HK-2 (cell line): ENCODE measurements around the gene PRR27.
"Not testable (repeated sequence)": the region's sequence is repeated elsewhere in the genome, so short reads cannot be mapped to it uniquely, and the experiment has no call there.

Experiments used
- DNase-seq: peaks from one replicate; pipeline ENCODE4 v3.0.0-alpha.2; 2018; ENCODE audit not compliant: unreplicated experiment

The PRR27 gene

GRCh38 chr4:70197842-70198241 lies 43.8 kb downstream of the PRR27 start:
- DNase-seq = no peak

GRCh38 chr4:70203601-70204000 lies 49.6 kb downstream of the PRR27 start:
- DNase-seq = no peak

- not testable (repeated sequence) for DNase-seq
Observed at GRCh38 chr4:70212752-70213151, 58.7 kb downstream of the PRR27 start.
